Activated CD4-positive, alpha-beta T cell treated with anti-CD3 and anti-CD28 coated beads for 24 hours (primary cell): ENCODE data around the gene RBCK1.
A peak's percentile ranks its signal among the peaks of the same experiment; 100 is the strongest.

ENCODE experiments used
- DNase-seq, 2 donors: peaks; one replicate each; pipeline ENCODE4 v3.0.0-alpha.2; 2020; ENCODE audit warnings: low read depth in 2 of 2

The RBCK1 gene

DNA sequence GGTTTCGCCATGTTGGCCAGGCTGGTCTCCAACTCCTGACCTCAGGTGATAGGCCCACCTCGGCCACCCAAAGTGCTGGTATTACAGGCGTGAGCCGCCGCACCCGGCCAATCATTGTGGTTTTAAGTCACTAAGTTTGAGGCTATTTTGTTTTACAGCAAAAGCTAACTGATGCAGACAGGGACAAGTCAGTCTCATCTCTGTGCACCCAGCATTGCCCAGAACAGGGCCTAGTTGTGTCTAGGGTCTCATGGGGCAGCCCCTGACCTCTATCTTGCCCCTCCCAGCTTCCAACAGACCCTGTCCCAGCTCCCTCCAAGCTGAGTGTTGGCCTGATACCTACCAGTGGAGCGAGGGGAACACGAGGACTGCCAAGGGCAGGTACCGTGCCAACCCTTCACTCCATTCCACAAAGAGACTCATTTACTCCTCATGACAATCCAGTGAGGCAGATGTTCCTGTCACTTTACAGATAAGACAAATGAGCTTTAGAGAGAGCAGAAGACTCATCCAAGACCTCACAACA, 8.9 kb upstream of the RBCK1 start:
- DNase-seq: no peak

DNA sequence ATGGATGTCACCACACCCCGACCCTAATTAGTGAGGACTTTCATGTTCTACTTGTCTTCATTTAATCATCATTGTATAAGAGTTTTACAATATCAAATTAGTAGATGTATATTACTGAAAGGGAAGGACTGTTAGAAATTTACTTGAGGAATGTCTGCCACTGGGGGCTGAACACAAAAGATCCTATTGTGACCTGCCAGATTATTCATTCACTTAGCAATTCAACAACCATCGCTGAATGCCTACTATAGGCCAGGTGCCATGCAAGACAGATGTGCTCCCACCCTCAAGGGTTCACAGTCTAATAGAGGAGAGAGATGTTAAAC, 8.0 kb upstream of the RBCK1 start:
- DNase-seq: no peak

DNA sequence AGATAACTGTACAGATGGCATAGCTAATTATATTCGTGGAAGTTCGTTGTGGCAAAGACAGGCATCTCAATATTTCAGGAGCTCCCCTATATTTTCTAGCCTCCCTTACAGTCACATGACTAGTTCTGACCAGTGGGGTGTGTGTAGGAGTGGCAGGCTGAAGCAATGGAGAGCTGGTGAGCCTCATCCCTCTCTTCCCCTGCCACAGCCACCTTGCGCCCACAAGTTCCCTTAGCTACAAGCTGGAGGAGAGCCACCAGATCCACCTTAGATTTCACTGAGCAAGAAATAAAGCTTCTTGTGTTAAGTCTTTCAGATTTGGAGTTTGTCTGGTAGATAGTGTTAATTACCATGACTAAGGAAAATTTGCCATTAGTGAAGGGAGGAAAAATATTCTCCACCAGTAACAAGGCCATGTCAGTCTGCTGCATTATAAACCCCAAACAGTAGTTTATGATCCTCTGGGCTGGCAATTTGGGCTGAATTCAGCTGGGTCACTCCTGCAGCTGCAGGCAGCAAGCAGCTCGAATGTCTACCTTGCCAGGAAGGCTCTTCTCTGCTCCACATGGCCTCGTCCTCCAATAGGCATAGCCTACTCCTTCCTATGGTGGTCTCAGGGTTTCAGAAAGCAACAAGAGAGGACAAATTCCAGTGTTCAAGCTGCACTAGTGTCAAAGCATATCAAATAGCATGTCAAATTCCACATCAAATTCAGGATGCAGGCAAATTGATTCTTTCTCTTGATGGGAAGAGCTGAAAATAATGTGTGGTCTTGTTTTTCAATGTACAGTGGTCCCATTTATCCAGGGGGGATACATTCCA, 7.4 kb upstream of the RBCK1 start:
- DNase-seq: no peak

DNA sequence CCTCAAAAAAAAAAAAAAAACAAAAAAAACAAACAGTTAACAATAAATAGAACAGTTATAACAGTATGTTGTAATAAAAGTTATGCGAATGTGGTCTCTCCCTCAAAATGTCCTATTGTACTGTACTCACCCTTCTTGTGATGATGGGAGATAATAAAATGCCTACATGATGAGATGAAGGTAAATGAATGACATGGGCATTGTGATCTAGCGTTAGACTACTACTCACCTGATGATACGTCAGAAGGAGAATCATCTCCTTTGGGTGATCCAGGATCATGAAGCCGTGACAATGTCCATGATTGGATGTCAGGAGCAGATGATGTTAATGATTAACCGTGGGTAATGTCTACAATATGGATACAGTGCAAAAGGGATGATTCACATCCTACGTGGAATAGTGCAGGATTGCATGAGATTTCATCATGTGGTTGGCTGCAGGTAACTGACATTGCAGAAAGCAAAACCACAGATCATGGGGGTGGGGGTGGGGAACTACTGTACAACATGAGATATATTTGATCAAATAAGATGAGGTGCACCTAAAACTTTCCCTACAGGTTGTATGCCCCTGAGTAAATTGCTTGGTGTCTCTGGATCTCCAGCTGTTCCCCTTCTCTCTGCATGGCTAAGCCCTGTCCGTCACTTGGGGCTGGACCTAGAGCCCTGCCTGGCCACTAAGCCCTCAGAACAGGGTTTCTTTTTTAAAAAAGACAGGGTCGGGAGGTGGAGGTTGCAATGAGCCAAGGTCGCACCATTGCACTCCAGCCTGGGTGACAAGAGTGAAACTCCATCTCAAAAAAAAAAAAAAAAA, 6.2 kb upstream of the RBCK1 start:
- DNase-seq: no peak

DNA sequence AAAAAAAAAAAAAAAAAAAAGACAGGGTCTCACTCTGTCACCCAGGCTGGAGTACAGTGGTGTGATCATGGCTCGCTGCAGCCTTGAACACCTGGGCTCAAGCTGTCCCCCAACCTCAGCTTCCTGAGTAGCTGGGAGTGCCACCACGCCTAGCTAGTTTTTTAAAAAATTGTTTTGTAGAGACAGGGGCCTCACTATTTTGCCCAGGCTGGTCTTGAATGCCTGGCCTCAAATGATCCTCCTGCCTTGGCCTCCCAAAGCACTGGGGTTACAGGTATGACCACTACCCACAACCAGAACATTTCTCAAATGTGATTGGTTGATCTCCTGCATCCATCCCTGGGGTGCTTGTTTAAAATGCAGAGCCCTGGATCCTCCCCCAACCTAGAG, 5.6 kb upstream of the RBCK1 start:
- no peak for DNase-seq

DNA sequence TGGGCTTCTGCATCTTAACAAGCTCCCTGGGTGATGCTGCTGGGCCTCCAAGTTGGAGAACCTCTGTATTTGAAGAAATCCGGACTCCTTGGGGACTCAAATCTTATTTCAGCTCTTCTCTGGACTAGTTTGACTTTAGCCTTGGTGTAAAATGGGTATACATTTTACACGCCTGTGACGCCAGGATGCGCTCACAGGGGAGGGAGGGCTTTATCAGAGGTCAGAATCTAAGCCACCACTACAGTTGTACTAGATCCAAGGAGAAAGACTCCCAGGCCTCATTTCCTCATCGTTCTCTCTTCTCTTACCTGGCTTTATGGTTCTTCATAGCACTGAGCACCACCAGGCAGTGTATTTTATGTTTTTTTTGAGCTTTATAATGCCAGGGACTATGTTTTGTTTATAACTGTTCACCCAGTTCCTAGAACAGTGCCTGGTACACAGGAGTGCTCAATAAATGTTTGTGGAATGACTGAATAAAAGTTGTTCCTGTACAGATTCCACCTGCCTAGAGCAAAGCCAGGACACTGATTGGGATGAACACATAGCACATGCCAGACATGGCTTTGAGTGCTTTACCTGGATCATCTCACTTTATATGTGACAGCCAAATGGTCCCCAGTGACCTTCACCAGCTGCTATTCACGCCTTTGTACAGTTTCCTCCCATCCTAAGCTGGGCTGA, 5.1 kb upstream of the RBCK1 start:
- DNase-seq: no peak

DNA sequence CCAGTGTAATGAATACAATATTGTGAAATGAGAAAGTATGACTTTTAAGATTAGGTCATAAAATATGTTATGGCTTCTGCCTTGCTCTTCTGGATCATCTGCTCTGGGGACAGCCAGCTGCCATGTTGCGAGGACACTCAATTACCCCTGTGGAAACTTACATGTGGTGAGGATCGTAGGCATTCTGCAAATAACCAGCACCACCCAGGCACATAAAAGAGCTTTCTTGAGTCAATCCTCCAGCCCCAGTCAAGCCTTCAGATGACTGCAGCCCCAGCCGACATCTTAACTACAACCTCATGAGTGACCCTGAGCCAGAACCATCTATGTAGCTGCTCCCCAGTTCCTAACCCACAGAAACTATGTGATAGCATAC, 4.5 kb upstream of the RBCK1 start:
- no peak for DNase-seq

DNA sequence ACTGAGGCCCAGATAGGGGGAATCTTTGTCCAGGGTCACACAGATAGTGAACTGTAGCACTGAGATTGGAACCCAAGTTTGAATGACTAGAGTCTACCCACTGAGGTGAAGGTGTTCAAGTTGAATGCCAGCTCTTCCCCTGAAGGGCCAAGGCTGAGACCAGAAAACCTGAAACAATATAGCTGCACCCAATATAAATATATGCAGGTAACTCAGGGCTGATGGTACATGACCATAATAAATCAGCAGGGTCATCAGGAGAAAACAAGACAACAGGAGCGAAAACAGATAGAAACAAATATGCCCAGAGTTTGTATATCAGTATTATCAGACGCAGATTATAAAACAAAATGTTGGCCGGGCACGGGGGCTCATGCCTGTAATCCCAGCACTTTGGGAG, 4.0 kb upstream of the RBCK1 start:
- no peak for DNase-seq

DNA sequence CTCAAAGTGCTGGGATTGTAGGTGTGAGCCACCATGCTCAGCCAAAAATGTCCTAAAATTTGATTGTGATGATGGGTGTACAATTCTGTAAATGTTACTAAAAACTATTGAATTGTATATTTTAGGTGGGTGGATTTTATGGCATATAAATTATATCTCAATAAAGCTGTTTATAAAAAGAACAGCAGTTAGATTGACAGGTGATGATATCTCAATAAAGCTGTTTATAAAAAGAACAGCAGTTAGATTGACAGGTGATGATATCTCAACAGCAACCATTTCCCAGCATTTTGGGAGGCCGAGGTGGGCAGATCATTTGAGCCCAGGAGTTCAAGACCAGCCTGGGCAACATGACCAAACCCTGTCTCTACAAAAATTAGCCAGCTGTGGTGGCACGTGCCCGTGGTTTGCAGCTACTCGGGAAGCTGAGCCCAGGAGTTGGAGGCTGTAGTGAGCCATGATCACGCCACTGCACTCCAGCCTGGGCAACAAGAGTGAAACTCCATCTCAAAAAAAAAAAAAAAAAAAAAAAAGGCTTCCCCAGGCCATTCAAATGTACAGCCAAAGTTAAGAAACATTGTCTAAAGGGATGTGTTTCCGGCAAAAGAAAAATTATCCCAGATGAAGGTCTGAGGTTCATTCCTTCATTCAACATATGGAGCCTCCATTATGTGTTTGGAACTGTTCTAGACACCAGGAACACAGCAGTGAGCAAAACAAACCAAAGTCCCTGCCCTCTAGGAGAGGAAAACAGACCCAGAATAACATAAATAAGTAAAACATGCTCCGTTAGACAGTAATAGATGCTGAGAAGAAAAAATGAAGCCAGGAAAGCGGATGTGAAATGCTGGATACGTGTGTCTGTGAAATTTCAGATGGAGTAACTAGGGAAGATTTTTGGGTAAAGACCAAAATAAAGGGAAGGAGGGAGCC, 1.6 kb upstream of the RBCK1 start:
- no peak for DNase-seq

DNA sequence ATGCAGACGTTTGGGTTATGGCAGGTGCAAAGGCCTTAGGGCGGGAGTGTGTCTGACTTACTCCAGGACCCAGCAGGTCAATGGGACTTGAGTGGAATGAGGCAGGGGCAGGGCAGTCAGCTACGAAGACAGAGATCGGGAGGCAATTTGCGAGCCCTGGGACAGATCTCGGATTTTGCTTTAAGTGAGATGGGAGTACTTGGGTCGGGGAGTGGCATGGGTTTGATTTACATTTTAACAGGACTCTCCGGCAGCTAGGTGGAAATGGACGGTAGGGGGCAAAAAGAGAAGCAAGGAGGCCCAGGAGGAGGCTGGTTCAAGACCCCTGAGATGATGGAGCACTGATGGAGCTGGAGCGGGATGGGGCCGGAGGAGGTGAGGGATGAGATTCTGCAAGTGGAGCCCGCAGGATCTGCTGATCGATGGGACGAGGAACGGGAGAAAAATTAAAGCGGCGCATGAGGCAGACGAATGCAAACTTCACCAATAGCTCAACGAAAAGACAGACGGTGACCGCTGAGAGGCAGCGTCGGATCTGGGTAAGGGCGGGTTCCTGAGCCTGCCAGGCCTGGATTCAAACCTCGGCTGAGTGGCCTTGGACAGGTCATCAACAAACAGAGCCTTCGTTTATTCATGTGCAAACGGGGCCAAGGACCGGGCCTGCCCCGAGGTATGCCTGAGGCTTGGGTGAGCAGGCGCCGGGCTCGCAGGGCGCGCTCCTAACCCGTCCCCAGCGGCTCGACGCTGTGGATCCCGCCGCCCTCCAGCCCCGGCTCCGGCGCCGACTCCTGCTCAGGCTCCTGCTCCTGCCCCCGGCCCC, 756 bp upstream of the RBCK1 start:
- peak; percentile 46 to 49 for DNase-seq

DNA sequence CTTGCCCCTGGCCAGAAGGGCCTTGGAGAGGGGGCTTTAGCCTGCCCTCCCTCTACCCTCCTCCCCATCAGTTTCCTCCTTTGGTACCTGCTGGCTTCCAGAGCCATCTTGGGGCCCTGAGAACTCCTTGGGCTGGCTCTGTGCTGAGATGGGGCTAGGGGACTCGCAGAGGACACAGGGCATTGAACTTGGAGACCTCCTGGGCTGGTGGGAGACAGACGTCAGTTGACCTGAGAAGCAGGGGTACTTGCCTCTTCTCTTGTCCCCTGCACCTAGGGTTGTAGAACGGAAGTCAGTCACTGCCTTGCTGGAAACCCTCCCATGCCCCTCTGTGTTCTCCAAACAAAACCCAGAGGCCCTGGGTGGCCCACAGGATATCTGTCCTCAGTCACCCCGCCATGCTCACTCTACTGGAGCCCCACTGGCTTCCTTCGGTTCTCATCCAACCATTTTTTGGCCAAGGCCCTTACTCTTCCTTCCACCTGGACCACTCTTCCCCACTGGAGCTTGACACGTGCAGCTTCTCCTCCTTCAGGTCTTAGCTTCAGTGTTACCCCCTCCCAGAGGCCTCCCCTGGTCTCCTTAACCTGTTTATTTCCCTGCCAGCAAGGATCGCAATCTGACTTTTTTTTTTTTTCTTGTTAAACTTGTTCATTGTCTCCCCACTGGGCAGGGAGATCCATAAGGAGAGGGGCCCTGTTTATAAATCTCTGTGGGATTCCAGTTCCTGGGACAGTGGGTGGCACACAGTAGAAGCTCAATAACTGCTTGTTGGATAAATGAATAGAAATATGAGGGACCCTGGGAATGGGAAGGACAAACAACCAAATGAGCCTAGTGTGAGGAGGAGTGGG, 971 bp downstream of the RBCK1 start:
- DNase-seq: no peak

DNA sequence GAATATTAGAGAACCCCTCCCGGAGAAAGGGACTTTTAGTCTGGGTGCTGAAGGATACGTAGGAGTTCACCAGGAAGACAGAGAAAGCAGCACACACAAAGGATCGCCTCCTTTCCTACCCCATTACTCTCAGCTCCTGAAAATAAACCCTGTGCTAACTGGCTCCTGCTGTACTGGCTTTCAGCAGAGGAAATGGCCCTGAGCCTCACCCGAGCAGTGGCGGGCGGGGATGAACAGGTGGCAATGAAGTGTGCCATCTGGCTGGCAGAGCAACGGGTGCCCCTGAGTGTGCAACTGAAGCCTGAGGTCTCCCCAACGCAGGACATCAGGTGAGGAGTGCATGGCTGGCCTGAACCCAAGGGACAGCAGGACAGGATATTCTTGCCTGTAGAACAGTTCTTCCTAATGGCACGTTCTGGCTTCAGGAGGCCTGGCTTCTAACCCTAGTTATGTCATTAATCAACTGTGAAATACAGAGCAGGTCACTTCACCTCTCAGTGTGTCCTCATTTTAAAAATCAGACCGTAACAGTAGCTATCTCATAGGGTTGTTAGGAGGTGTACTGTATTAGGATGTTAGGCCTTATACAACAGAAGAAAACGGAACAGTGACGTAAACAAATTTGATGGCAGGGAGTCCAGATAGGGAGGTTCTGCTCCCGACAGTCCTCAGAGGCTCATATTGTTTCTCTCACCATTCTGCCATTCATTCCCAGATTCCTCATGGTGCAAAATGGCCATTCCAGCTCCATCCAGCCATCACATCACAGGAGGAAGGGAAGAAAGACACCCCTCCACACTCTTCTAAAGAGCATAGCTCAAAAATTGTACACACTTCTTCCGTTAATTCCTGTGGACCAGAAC, 1.8 kb downstream of the RBCK1 start:
- DNase-seq: no peak

DNA sequence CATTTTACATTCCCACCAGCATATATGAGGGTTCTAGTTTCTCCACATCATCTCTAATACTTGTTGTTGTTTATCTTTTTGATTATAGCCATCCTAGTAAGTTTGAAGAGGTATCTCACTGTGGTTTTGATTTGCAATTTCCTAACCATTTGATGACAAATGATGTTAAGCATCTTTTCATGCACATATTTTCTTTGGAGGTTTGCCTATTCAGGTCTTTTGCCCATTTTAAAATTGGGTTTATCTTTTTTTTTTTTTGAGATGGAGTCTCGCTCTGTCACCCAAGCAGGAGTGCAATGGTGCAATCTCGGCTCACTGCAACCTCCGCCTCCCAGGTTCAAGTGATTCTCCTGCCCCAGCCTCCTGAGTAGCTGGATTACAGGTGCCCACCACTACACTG, 4.0 kb downstream of the RBCK1 start:
- no peak for DNase-seq

DNA sequence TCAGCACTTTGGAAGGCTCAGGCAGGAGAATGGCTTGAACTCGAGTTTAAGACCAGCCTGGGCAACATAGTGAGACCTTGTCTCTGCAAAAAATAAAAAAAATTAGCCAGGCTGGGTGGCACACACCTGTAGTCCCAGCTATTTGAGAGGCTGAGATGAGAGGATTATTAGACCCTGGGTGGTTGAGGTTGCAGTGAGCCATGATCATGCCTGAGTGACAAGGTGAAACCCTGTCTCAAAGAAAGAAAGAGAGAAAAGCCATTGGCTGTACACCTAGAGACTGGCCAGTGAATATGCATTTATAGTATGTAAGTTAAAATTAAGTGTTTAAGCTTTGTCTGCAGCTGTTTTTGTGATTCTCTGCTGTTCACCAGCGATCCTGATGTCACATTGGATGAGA, 6.1 kb downstream of the RBCK1 start:
- DNase-seq: no peak

DNA sequence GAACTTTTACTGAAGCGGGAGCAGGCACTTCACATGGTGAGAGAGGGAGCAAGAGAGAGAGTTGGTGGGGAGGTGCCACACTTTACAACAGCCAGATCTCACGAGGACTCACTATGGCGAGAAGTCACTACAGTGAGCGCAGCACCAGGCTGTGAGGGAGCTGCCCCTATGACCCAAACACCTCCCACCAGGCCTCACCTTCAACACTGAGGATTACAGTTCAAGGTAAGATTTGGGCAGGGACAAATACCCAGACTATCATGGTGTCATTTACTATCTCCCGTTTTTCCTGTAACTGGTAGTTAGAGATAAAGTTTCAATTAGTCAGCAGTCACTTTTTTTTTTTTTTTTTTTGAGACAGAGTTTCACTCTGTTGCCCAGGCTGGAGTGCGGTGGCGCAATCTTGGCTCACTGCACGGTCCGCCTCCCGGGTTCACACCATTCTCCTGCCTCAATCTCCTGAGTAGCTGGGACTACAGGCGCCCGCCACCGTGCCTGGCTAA, 7.8 kb downstream of the RBCK1 start:
- DNase-seq: no peak

DNA sequence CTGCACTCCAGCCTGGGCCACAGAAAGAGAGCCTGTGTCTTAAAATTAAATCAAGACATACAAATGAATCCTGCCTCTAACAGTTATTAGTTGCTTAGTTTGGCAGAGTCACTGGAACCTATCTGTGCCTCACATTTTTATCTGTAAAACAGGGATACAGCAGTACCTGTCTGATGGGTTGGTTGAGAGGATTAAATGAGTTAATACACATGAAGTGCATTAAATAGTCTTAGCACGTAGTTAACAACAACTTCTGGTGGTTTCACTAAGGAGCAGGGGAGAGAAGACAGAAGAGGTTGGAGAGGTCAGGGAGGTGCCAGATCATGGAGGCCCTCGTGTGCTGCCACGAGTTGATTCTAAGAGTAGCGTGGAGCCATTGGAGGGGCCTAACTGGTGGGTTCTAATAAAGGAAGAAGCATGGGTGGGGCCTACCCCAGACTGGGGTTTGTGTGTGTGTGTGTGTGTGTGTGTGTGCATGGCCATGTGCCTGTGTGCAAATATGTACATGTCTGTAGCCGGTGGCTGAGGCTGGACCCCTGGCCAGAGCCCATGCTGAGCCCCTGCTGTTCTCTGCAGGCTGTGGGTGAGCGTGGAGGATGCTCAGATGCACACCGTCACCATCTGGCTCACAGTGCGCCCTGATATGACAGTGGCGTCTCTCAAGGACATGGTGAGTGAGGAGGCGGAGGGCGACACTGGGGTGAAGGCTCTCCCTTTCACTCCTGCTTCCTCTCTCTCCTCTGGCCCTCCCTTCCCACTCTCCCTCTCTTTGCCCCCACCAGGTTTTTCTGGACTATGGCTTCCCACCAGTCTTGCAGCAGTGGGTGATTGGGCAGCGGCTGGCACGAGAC, 9.1 kb downstream of the RBCK1 start:
- DNase-seq: no peak

DNA sequence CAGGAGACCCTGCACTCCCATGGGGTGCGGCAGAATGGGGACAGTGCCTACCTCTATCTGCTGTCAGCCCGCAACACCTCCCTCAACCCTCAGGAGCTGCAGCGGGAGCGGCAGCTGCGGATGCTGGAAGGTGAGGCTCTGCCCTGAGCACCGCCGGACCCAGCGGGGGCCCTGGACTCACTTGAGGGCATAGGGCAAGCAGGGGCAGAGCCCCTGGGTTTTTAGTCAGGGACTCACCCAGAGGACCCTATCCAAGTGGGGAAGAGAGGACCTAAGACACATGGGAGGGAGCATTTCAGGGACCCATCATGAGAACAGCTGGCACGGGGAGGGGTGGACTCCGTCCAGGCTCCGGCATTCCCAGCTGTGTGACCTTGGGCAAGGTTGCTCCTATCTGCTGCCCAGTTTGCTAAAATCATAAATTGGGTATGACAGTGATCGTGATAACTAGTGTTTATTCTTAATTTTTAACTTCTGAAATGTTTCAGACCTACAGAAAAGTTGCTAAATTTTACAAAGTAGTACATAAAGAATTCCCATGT, 9.8 kb downstream of the RBCK1 start:
- DNase-seq: no peak
